ENCODE measurements around the gene TRUB2.

Gene TRUB2

DNA sequence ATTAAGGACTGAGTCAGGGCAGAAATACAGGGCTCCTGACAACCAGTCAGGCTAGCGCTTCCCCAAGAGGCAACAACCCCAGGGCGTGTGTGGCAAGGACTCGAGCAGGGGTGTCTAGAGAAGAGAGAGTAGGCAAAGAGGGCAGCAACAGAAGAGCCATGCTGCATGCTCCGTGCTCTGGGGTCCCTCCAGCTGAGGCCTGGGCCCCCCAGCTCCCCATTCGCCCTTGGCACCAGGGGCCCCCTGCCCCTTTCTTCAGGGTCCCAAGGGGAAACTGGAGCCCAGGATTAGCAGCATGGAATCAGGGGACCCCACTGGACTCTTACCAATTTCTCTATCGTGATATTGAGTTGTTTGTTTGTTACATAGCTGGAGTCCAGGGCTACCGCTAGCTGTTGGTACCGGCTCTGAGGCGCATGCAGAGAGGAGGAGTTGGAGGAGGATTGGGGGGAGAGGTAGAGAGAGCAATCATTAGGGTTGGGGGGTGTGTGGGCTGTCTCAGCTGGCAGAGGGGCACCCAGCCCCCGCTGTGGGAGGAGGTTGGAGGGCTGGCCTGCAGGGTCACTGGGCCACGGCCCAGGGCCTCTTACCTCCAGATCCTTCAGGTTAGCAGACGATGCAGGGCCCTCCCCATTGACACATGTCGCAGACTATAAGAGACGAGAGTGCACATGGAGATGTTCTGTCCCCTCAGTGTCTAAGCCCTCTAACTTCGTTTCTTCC lies 55.2 kb downstream of the TRUB2 start:
- DNase-seq: no peak

DNA sequence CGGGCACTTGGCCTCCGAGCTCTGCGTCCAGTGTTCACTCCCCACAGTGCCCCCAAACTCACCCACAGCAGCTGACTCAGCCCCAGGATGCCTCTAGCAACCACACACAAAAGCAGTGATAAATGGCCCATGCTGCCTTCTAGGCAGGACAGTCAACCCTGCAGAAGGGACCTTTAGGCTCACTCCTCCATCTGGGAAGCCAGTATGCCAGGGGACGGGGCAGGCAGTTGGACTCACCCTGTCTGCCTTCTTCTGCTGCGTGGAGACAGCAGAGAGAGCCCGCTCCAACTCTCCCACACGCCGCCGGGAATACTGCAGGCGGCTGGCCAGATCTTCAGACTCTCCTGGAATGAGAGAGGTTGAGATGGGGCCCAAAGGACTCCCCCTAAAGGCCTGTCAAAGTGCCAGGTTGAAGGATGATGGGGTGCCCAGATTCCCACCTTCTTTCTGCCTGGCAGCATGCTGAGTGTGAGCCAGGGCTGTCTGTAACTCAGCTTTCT lies 56.8 kb downstream of the TRUB2 start:
- DNase-seq: no peak

DNA sequence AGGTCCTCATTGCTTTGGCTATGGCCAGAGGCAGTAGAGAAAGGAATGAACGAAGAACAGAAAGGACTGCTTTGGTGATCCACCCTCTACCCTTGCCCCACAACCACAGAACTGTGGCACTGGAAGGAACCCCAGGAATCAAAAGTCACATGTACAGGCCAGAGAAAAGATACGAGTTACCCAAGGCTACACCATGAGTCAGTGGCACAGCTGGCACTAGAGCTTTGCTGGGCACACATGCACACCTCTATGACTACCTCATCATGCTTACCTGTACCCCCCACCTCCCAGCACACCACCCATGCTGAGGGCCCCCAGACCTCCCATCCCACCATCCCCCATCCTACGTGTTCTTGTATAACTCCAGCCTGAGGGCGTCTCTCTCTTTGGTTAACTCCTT lies 59.6 kb downstream of the TRUB2 start:
- no peak for DNase-seq

DNA sequence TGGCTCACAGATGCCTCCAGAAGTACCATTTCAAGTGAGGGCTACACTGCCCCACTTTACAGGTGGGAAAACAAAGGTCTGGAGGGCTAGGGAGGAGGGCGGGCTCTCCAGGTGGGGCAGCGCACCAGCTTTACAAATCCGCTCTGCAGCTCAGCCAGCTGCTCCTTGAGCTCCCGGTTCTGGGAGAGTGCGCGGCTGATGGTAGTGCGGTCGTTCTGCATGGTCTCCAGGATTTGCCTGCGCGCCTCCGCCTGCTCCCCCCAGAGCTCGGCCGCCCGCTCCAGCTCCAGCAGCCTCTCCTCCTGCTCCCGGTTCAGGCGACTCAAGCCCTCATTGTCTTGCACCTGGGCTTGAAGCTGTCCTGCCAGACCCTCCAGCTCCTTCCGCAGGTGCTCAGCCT lies 61.9 kb downstream of the TRUB2 start:
- DNase-seq: no peak

DNA sequence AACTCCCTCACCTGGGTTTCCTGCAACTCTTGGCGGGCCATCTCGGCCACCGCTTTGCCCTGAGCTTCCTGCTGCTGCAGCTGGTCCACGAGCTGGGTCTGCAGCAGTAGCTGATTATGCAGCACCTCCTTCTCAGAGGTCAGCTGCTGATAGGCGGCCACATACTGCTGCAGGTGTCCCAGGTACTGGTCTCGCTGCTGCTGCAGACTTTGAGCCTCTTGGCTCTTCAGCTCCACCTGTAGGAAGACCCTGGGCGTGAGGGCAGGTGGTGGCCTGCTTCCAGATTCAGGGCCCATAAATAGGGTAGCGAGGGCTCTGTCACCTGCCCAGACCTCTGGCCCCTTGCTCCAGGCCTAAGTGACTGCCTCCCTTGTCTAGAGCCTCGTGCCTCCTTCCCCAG lies 63.1 kb downstream of the TRUB2 start:
- no peak for DNase-seq

DNA sequence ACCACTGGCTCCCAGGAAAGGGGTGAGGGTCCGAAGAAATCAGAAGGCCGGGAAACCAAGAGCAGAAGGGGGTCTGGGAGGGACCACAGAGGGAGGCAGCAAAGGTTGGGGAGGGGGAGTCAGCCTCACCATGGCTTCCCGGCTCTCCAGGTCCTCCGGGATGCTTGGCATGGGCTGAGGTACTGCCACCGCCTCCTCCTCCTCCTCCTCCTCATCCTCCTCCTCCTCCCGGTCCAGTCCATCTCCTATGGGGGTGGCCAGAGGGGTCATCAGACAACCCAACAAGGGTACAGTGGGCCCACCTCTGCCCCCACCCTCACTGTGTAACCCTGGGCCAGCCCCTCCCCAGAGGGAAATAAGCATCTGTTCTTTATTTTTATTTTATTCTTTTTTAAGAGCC lies 63.9 kb downstream of the TRUB2 start:
- DNase-seq: no peak

DNA sequence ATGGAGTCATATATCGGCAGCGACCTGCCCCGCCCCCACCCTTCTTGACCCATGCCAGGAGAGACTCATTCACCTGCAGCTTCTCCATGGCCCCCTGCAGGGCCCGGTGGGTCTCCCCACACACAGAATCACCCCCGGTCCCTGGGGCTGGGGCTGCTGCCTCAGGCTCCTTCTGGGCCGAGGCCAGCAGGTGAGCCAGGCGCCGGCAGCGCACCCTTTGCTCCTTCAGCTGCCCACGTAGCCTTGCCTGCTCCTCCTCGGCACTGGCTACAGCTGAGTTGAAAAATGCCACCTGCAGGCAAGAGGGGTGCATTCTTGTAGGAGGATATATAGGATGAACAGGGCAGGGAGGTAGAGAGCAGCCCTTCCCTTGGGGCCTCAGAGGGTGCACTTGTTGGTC lies 64.3 kb downstream of the TRUB2 start:
- DNase-seq: no peak

DNA sequence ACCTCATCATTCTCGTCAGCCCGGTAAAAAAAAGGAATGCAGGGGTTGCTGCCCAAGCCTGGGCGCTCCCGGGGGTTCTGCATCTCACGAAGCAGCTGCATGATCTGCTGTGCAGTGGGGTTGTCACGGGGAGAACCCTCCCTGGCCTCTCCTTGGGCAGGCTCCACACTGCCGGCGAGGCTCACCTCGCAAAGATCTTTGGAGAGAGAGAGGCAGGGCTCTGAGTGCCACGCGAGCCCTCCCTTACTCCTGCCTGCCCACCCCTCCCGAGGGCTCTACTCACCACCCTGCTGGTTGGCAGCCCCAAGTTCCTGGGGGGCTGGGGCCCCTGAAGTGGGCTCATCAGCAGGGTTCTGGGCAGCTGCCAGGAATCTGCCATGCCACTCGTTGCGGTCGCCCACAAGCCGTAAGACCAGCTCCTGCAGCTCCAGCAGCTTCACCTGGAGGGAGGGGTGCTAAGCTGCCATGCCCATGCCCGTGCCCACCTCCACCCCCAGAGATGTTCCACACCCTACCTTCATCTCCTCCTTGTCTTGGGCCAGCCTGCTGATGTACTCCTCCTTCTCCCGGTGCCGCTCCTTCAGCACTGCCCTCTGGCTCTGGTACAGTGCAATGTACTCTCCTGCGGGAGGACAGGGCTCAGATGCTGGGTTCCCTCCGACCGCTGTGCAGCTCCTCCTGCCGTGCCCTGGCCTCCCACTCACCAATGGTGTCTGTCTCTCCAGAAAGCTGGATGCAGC lies 65.0 kb downstream of the TRUB2 start:
- no peak for DNase-seq
